Karpas-422 (cell line): ENCODE measurements around the gene TMEM53. TPM values are rescaled to one million over a fixed set of nuclear protein-coding genes. Genes with fewer than 3 reads are reported as not detected.
"Not testable (repeated sequence)": the region's sequence is repeated elsewhere in the genome, so short reads cannot be mapped to it uniquely, and the experiment has no call there.

Experiments
- DNase-seq: peaks from one replicate; pipeline ENCODE4 v3.0.0-alpha.2; 2015
- H2AFZ ChIP-seq: fragments of 200-600 bp; sonication (generic); 2 replicates; pipeline ENCODE4 v1.6.1; 2014; ENCODE audit warnings: antibody characterized with exemption, low read length, mixed read lengths
- H3K27ac ChIP-seq: fragments of 200-600 bp; sonication (generic); 2 replicates; pipeline ENCODE4 v1.5.1; 2014; ENCODE audit warnings: mild to moderate bottlenecking, low read length, moderate library complexity
- H3K27me3 ChIP-seq: fragments of 200-600 bp; sonication (generic); 2 replicates; pipeline ENCODE4 v1.6.1; 2014; ENCODE audit warnings: low read length, mixed read lengths
- H3K36me3 ChIP-seq: fragments of 200-600 bp; sonication (generic); 2 replicates; pipeline ENCODE4 v1.6.1; 2014; ENCODE audit warnings: low read length, mixed read lengths; ENCODE audit not compliant: insufficient read depth
- H3K4me1 ChIP-seq: fragments of 200-600 bp; sonication (generic); 2 replicates; pipeline ENCODE4 v1.6.1; 2014; ENCODE audit warnings: mild to moderate bottlenecking, low read length, mixed read lengths
- H3K4me2 ChIP-seq: fragments of 200-600 bp; sonication (generic); 2 replicates; pipeline ENCODE4 v1.6.1; 2014; ENCODE audit warnings: low read length, low read depth, mild to moderate bottlenecking; ENCODE audit not compliant: poor library complexity, severe bottlenecking
- H3K4me3 ChIP-seq: fragments of 200-600 bp; sonication (generic); 2 replicates; pipeline ENCODE4 v1.5.1; 2014; ENCODE audit warnings: mild to moderate bottlenecking, antibody characterized with exemption, low read length, mixed read lengths
- H3K79me2 ChIP-seq: fragments of 200-600 bp; sonication (generic); 2 replicates; pipeline ENCODE4 v1.6.1; 2014; ENCODE audit warnings: mild to moderate bottlenecking, low read length, mixed read lengths
- H3K9ac ChIP-seq: fragments of 200-600 bp; sonication (generic); 2 replicates; pipeline ENCODE4 v1.6.0; 2014; ENCODE audit warnings: low read length
- H3K9me2 ChIP-seq: fragments of 200-600 bp; sonication (generic), shearing (Covaris generic); replicated peaks from 2 replicates; pipeline ENCODE4 v1.6.0; 2014; ENCODE audit warnings: mild to moderate bottlenecking, low read length, moderate library complexity; ENCODE audit not compliant: insufficient read depth
- H3K9me3 ChIP-seq: fragments of 300-700, 200-600 bp; sonication (generic); 2 replicates; pipeline ENCODE4 v1.6.1; 2014; ENCODE audit warnings: low read length, mixed read lengths
- H4K20me1 ChIP-seq: fragments of 200-600 bp; sonication (generic); 2 replicates; pipeline ENCODE4 v1.6.1; 2014; ENCODE audit warnings: mild to moderate bottlenecking, antibody characterized with exemption, low read length, low read depth; ENCODE audit not compliant: insufficient read depth
- total RNA-seq: library from RNA; depleted of rRNA; stranded (reverse); fragments of >200 nt; shearing (Covaris generic); gene quantifications from 2 replicates; pipeline ENCODE4 v1.2.3, GENCODE V29; 2014; ENCODE audit warnings: low replicate concordance

Gene TMEM53
- total RNA-seq, 1 experiment from 2014 or later, result 10.7 TPM

GRCh38 chr1:44705938-44706337 is 31.7 kb upstream of the TMEM53 start:
- Histone ChIP-seq H3K36me3 (no peaks in the 10 kb centered on the region), H3K4me3 (no peak overlapping the region), H3K27ac (no peak overlapping the region), H3K4me1 (peaks cover 19% of the 10 kb centered on the region), H3K27me3 (no peaks in the 10 kb centered on the region), H3K79me2 (no peaks in the 10 kb centered on the region), H3K4me2 (no peak overlapping the region), H2AFZ (no peak overlapping the region), H3K9me2 (no peaks in the 10 kb centered on the region), H4K20me1 (no peaks in the 10 kb centered on the region), H3K9ac (no peak overlapping the region), H3K9me3 (no peaks in the 10 kb centered on the region)
- no peak for DNase-seq

DNA sequence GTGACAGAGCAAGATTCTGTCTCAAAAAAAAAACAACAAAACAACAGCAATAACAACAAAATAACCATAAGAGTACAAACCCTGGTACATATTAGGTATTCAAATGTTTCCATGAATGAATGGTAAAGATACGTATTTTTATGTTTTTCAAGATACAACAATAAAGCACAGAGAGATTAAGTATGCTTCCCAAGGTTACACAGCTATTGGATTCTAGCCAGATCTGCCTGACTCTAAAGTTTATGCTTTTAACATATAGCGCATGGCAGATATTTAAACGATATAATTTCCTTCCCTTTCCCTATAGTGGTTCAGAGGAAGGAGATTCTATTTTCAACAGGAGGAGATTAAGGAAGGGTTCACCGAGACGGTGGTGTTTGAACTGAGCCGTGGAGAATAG is 31.2 kb upstream of the TMEM53 start:
- Histone ChIP-seq H3K4me3 (no peak overlapping the region), H3K27ac (no peak overlapping the region), H3K9me3 (no peaks in the 10 kb centered on the region), H3K9ac (no peak overlapping the region), H3K79me2 (no peaks in the 10 kb centered on the region), H3K9me2 (no peaks in the 10 kb centered on the region), H2AFZ (no peak overlapping the region), H3K36me3 (no peaks in the 10 kb centered on the region), H3K4me2 (no peak overlapping the region), H3K27me3 (no peaks in the 10 kb centered on the region), H3K4me1 (peaks cover 24% of the 10 kb centered on the region), H4K20me1 (no peaks in the 10 kb centered on the region)
- no peak for DNase-seq

- no peaks in the 10 kb centered on the region for H3K79me2 ChIP-seq
- H3K9me3 ChIP-seq, result no peaks in the 10 kb centered on the region
- peak overlapping the region; percentile 42; the same call in 1 of the 2 replicates for H3K27ac ChIP-seq
- no peak overlapping the region for H3K9ac ChIP-seq
- H3K27me3 ChIP-seq, result no peaks in the 10 kb centered on the region
- no peak overlapping the region for H3K4me3 ChIP-seq
- no peaks in the 10 kb centered on the region for H3K9me2 ChIP-seq
- DNase-seq, result no peak
- H3K36me3 ChIP-seq, result no peaks in the 10 kb centered on the region
- no peaks in the 10 kb centered on the region for H4K20me1 ChIP-seq
- H2AFZ ChIP-seq, result no peak overlapping the region
- peaks cover 30% of the 10 kb centered on the region for H3K4me1 ChIP-seq
- no peak overlapping the region for H3K4me2 ChIP-seq
Measured at GRCh38 chr1:44701141-44701573, 26.9 kb upstream of the TMEM53 start.

DNA sequence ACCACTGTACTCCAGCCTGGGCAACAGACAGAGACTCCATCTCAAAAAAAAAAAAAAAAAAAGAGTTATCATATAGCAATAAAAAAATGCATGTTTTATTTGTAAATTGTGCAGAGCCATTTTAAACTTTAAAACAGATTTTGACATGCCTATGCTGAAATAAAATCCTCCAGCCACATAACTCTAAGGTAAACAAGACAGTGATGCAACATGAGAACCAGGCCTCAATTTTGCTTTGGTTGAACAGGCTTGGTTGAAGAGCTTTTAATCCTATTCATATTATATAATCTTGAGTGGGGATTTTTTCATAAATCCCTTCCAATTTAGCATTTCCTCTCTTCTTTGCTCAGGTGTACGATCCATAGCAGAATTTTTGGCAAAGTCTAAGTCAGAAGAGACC is 26.3 kb upstream of the TMEM53 start:
- no peaks in the 10 kb centered on the region for H4K20me1 ChIP-seq

GRCh38 chr1:44699375-44699774 is 25.1 kb upstream of the TMEM53 start:
- not testable (repeated sequence) for H2AFZ ChIP-seq, H3K9ac ChIP-seq, H3K9me2 ChIP-seq, H3K27me3 ChIP-seq, DNase-seq, H4K20me1 ChIP-seq, H3K4me2 ChIP-seq, H3K9me3 ChIP-seq, H3K4me3 ChIP-seq, H3K79me2 ChIP-seq, H3K27ac ChIP-seq, H3K36me3 ChIP-seq
- H3K4me1 ChIP-seq, result peaks cover 48% of the 10 kb centered on the region

More for the DNA sequence above, 26.3 kb upstream of the TMEM53 start:
- Histone ChIP-seq H3K27me3 (no peaks in the 10 kb centered on the region), H3K27ac (peak overlapping the region; percentile 42; the same call in 1 of the 2 replicates), H3K36me3 (no peaks in the 10 kb centered on the region), H3K4me1 (peaks cover 36% of the 10 kb centered on the region), H3K4me2 (no peak overlapping the region), H3K79me2 (no peaks in the 10 kb centered on the region), H3K9ac (no peak overlapping the region), H3K9me3 (no peaks in the 10 kb centered on the region), H2AFZ (no peak overlapping the region), H3K4me3 (no peak overlapping the region), H3K9me2 (no peaks in the 10 kb centered on the region)
- no peak for DNase-seq

GRCh38 chr1:44698138-44698537 is 23.9 kb upstream of the TMEM53 start:
- Histone ChIP-seq H3K4me1 (peaks cover 51% of the 10 kb centered on the region), H4K20me1 (no peaks in the 10 kb centered on the region), H3K79me2 (no peaks in the 10 kb centered on the region), H3K36me3 (no peaks in the 10 kb centered on the region), H3K9ac (0 out of 2 replicates have a peak overlapping the region, but pooled peaks have one; percentile 13), H2AFZ (no peak overlapping the region), H3K4me2 (peak overlapping the region; percentile 35), H3K4me3 (no peak overlapping the region), H3K9me2 (no peaks in the 10 kb centered on the region), H3K27me3 (no peaks in the 10 kb centered on the region), H3K9me3 (no peaks in the 10 kb centered on the region), H3K27ac (peak overlapping the region; percentile 74)
- no peak for DNase-seq

GRCh38 chr1:44696789-44697345 is 22.6 kb upstream of the TMEM53 start:
- Histone ChIP-seq H3K4me1 (peaks cover 51% of the 10 kb centered on the region), H3K9ac (peak overlapping the region; percentile 41), H3K4me3 (no peak overlapping the region)

GRCh38 chr1:44696101-44696500 is 21.8 kb upstream of the TMEM53 start:
- H3K4me1 ChIP-seq, result peaks cover 51% of the 10 kb centered on the region

More at GRCh38 chr1:44696789-44697345, 22.6 kb upstream of the TMEM53 start:
- Histone ChIP-seq H3K4me2 (peak overlapping the region; percentile 39), H3K27me3 (no peaks in the 10 kb centered on the region), H3K9me2 (no peaks in the 10 kb centered on the region), H3K27ac (peak overlapping the region; percentile 74), H4K20me1 (no peaks in the 10 kb centered on the region), H3K79me2 (no peaks in the 10 kb centered on the region), H3K9me3 (no peaks in the 10 kb centered on the region), H2AFZ (peak overlapping the region; percentile 34; the same call in 1 of the 2 replicates), H3K36me3 (no peaks in the 10 kb centered on the region)
- DNase-seq, result peak; percentile 70

More at GRCh38 chr1:44696101-44696500, 21.8 kb upstream of the TMEM53 start:
- Histone ChIP-seq H3K36me3 (no peaks in the 10 kb centered on the region), H3K27ac (peak overlapping the region; percentile 74), H3K9ac (no peak overlapping the region), H3K79me2 (no peaks in the 10 kb centered on the region), H3K27me3 (no peaks in the 10 kb centered on the region), H2AFZ (no peak overlapping the region), H3K4me3 (no peak overlapping the region), H3K9me2 (no peaks in the 10 kb centered on the region), H3K4me2 (no peak overlapping the region), H3K9me3 (no peaks in the 10 kb centered on the region), H4K20me1 (no peaks in the 10 kb centered on the region)
- DNase-seq, result no peak
